ENCODE data around the gene GPR42.

Gene GPR42
- total RNA-seq, result 0 to 0.08 (median 0) reads per million in 18 experiments

- no peak for DNase-seq
These were observed at the start of gene GPR42 for GRCh38 chr19:35370722-35371121. GPR42 (plus strand) TSS chr19:35371068; CDS start chr19:35371360, 292 bp downstream.

- no peak for DNase-seq
These were observed 49.6 kb upstream of the GPR42 start for GRCh38 chr19:35321291-35321690.

- no peak for DNase-seq
These were observed 48.9 kb upstream of the GPR42 start for GRCh38 chr19:35322014-35322413.

- DNase-seq, result no peak
These were observed 43.2 kb upstream of the GPR42 start for GRCh38 chr19:35327642-35328041.

DNA sequence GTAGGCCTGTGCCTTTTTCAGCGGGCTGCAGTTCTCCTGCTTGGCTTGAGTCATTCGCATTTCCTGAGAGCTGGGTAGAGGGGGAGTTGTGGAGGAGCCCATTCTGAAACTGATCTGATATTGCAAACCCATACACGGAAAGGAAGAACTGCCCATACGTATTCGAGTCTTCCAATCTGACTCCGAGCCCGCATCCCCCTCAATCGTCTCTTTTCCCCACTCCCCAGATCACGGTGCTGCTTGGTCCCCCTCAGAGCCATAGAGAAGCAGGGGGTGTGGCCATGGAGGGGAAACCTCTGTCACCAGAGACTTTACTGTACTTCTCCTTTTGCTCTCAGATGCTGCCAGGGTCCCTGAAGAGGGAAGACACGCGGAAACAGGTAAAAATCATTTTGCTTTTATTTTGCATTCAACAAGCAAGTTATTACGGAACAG lies 42.0 kb upstream of the GPR42 start, which contains the start of gene CD22:
Gene CD22 (plus strand): TSS at position 337 of the 435 bp plus-strand sequence. CDS start 2,854 bp downstream, outside the sequence.
- peak; percentile 14 to 19 for DNase-seq

DNA sequence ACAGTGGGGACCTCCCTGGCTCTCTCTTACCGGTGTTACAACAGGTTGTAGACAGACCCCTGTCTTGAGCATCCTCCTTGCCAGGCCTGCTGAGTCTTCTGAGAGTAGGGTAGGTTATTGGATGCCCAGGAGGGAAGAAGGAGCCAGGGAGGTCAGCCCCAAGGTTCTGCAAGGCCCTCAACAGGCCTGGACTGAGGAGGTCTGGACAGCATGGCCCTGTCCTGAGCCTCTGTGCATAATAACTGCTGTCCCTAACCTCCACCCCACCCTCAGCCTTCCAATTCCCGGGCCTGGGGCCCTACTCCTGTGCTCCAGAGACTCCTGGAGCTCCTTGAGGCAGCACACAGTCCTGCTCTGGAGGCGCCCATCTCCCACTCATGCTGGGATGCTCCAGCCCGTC lies 41.5 kb upstream of the GPR42 start:
- DNase-seq, result no peak

GRCh38 chr19:35330475-35330874 lies 40.4 kb upstream of the GPR42 start:
- DNase-seq, result no peak

- no peak for DNase-seq
These were observed 39.2 kb upstream of the GPR42 start for GRCh38 chr19:35331551-35332214.

DNA sequence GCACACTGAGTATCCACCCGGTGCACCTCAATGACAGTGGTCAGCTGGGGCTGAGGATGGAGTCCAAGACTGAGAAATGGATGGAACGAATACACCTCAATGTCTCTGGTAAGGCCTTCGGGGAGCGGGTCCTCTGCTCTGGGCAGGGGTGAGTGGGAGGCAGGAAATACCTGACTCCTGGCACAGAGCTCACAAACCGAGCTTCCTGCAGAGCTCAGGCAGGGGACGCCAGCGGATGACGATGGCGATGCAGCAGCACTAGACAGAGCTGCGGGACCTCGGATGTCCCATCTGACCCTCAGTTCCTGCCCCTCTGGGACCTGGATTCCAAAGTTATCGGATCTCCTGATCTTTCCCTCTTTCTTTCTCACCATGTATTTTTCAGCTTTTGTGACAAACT lies 38.1 kb upstream of the GPR42 start:
- DNase-seq, result no peak

DNA sequence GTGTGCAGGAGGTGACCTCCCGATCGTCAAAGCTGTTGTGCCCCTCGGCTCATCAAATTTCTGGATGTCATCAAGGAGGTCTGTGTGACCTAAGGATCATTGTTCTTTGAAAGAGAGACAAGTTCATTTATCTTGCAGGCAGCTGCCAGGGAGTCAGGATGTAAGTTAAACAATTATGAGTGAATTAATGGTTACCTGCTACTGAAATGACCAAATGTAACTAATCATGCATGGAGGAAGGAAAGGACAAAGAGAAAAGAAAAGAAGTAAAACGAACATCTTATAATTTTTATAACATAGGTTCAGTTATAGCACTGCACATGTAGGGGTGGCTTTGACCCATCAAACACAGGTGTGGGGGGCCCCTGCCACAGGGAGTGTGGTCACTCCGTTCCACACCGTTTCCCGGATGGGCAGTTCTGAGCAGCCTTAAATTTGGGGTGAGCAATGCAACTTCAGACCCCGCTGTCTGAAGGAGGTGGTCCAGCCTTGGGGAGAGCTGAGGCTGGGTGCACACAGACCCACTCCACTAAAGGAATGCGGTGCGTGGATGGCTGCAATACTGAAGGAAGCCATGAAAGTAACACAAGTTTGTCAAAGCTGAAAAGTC lies 36.6 kb upstream of the GPR42 start:
- no peak for DNase-seq

GRCh38 chr19:35336166-35336955 lies 34.5 kb upstream of the GPR42 start:
- no peak for DNase-seq

GRCh38 chr19:35337097-35337983 lies 33.5 kb upstream of the GPR42 start:
- DNase-seq, result no peak

DNA sequence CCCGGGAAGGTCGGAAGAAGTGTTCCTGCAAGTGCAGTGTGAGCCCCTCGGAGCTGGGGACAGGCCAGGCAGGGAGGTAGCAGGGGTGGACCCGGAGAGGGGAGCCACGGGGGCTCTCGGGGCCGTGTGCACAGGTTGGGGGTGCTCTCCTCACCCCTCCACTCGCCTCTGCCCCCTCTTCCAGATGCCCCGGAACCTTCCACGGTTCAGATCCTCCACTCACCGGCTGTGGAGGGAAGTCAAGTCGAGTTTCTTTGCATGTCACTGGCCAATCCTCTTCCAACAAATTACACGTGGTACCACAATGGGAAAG lies 32.9 kb upstream of the GPR42 start:
- DNase-seq, result no peak

- no peak for DNase-seq
These were observed 30.4 kb upstream of the GPR42 start for GRCh38 chr19:35340431-35340830.

- no peak for DNase-seq
These were observed 29.9 kb upstream of the GPR42 start for GRCh38 chr19:35341006-35341405.

- DNase-seq, result no peak
These were observed 29.2 kb upstream of the GPR42 start for GRCh38 chr19:35341565-35342225.

- no peak for DNase-seq
These were observed 28.4 kb upstream of the GPR42 start for GRCh38 chr19:35342430-35342829.

DNA sequence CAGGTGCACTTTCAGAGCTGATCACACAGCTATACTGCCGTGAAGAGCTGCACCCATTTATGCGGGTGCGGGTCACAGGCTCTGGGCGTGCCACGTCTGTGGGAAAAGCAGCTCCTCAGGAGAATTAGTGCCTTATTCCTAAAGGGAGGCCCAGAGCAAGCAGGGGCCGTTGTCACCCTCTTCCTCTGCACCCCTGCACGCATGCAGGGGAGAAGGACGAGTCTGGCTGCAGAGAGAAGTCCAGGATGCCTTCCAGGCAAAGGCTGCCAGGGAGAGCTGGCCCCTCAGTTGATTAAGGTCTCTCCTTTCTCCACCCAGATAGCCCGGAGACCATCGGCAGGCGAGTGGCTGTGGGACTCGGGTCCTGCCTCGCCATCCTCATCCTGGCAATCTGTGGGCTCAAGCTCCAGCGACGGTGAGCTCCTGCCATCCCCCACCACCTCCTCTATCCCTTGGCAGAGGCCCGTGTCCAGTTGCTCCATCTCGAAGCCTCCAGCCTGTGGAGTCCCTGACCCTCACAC lies 26.3 kb upstream of the GPR42 start:
- DNase-seq, result no peak

- DNase-seq, result no peak
These were observed 25.2 kb upstream of the GPR42 start for GRCh38 chr19:35345671-35346111.

- peak in 1 of 2 donors; percentile 51 for DNase-seq
These were observed 24.4 kb upstream of the GPR42 start for GRCh38 chr19:35346193-35347052.
